Retinal pigment epithelial cell (primary cell): ENCODE data around the gene ZPR1.
A peak's percentile ranks its signal among the peaks of the same experiment; 100 is the strongest.

ENCODE experiments used
- DNase-seq: peaks from one replicate; pipeline ENCODE4 v3.0.0-alpha.2; 2010; ENCODE audit warnings: low read depth
- H3K4me3 ChIP-seq: 2 replicates; pipeline ENCODE4 v1.5.1; 2011; ENCODE audit warnings: mild to moderate bottlenecking, low read length, control low read depth, moderate library complexity
- TF ChIP-seq, protein P1 (sequence below): conservative IDR thresholded peaks from 2 replicates; pipeline ENCODE4 v1.5.1; 2011; ENCODE audit warnings: low read depth, low read length, control low read depth, inconsistent platforms

ZPR1 gene

DNA sequence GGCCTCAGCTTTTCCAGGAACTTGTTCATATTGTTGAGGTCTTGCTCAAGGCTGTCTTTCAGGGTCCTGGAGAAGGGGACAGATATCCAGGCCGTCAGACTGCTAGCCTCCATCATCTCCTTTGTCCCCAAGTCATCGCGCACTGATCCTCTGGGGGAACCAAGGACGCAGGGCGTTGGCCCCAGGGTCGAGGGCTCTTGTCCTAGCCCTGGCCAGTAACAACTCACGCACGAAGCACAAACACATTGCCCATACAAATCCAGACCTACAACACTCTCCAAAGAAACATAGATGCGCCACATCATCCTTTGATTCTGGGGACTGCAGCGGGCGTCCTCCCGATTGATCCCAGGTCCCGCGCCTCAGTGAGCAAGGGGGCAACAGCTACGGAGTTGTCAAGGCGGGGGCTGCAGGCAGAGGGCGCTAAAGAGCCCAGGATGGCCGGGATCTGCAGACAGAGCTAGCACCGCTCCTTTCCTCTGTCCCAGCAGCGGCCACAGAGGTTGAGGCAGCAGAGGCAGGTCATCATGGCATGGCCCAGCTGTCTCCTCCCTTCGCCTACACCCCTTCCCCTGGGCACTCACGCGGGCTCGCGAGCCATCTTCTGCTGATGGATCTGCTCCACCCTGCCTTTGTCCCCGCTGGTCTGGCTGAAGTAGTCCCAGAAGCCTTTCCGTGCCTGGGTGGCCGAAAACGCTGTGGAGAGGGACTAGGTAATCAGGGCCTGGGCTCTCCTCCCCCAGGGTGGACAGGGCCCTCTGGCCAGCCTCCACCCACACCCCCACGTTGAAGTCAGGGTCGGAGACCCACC lies 3.4 kb upstream of the ZPR1 start:
- DNase-seq: no peak
- H3K4me3 ChIP-seq: no peak overlapping the region

DNA sequence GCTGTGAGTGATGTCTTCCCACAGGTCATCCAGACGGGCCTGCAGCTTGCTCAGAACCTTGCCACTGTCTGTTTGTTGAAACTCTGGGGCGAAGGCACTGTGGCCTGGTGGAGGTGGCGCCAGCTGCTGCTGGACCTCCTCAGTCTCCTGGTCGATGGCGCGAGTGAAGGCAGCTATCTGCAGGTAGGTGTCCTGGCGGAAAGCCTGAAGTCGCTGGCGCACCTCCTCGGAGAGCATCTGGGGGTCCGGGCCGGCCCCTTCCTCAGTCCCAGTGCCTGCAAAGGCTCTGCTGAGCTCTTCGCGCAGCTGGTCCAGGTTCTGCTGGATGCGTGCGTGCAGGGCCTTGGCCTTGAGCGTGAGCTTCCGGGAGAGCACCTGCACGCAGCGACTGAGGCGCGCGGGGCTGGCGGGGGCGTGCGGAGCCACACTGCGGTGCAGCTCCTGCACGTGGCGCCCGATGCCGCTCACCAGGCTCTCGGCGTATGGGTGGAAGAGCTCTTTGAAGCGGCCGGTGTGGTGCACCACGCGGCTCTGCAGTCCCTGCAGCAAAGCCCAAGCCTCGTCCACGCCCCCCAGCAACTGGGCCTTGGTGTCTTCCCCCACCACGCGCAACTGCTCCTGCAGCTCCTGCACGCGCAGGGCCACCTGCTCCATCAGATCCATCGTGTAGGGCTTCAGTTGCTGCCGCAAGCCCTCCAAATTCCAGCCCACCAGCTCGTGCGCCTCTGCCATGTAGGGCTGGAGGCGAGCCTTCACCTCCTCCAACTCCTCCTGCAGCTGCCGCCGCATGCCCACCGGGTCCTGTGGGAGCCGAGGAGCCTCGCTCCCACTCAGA lies 2.6 kb upstream of the ZPR1 start:
- no peak for DNase-seq
- H3K4me3 ChIP-seq: no peak overlapping the region
- TF ChIP-seq, protein P1, sequence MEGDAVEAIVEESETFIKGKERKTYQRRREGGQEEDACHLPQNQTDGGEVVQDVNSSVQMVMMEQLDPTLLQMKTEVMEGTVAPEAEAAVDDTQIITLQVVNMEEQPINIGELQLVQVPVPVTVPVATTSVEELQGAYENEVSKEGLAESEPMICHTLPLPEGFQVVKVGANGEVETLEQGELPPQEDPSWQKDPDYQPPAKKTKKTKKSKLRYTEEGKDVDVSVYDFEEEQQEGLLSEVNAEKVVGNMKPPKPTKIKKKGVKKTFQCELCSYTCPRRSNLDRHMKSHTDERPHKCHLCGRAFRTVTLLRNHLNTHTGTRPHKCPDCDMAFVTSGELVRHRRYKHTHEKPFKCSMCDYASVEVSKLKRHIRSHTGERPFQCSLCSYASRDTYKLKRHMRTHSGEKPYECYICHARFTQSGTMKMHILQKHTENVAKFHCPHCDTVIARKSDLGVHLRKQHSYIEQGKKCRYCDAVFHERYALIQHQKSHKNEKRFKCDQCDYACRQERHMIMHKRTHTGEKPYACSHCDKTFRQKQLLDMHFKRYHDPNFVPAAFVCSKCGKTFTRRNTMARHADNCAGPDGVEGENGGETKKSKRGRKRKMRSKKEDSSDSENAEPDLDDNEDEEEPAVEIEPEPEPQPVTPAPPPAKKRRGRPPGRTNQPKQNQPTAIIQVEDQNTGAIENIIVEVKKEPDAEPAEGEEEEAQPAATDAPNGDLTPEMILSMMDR: no peak

More for the DNA sequence above, 3.4 kb upstream of the ZPR1 start:
- TF ChIP-seq, protein P1: peak; percentile 94

DNA sequence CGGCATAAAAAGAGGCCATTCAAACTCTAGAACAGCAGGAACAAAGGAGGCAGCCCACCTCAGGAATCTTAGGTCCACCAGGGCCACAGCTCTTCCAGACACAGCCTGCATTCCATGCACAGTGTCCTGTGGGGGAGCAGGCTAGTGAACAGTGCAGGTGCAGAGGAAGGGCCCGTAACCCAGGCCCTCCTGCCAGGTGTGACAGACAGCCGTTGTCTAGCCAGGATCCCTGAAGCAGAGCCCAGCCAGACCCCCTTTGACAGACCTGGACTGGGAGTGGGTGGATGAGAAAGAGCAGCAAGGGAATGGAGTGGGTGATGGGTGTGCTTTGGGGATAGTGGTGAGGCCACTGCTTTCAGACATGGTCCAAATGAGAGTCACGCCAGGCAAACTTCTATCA lies 1.2 kb upstream of the ZPR1 start:
- no peak for DNase-seq
- TF ChIP-seq, protein P1: no peak
- H3K4me3 ChIP-seq: no peak overlapping the region

DNA sequence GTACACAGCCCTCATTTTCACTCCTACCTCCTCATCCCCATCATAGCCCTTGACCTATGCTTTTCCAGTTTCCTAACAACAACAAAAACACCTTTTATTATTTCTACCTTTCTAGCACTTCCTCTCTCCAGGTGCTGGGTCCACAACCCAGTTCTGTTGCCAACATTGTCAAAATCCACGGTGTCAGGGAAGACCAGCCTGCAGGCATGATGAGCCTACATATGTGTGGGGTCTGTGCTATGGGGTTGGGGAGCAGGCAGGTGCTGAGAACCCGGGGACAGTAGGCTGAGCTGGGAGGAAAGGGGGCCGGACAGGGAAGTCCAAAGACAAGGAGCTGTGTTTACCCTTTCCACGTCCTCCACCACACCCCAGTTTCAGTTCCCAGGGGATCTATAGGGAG lies 711 bp upstream of the ZPR1 start:
- TF ChIP-seq, protein P1: no peak
- H3K4me3 ChIP-seq: peak overlapping the region; percentile 93
- DNase-seq: no peak

DNA sequence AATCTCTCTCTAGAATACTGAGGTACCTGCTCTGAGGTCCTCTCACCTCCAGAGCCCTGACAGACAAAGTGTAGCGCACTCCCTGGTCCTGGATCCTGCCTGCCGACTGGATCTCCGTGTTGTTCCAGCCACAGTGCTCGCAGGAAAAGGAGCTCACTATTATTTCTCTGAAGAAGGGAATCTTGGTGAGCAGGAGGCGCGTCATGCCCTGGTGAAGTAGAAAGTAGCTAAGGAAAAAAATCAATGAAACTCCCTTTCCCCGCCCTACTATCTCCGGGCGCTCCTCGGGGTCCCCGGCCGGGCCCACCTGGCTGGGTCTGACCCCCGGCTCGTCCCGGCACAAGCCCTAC lies 412 bp downstream of the ZPR1 start:
- TF ChIP-seq, protein P1: no peak
- no peak for DNase-seq

DNA sequence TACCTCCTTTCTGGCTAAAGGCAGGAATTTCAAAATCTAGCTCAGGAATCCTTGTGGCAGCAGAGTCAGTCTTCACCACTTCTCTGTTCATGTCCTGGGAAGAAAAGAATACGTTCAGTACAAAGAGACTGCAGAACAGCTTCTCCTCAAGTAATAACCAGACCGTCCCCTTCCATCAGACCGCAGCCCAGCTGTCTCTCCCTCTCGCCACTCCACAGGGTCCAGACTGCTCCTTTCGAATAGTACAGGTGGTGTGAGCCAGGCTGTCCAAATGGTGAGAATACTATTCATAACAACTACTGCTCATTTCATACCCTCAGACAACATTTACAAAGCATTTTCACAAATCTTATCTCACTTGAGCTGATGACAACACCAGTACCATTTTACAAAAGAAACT lies 857 bp downstream of the ZPR1 start:
- TF ChIP-seq, protein P1: no peak
- no peak for DNase-seq
- peak overlapping the region; percentile 93 for H3K4me3 ChIP-seq

More for the DNA sequence above, 412 bp downstream of the ZPR1 start:
- peak overlapping the region; percentile 93 for H3K4me3 ChIP-seq
